MM.1S (cell line): Measurements from ENCODE around the gene RELN.

Experiments
- CTCF ChIP-seq: fragments of 300-600 bp; sonication (generic); IDR thresholded peaks from 2 replicates; pipeline ENCODE4 v1.5.1; 2016; ENCODE audit warnings: antibody characterized with exemption, low read length, mixed read lengths
- EZH2phosphoT487 ChIP-seq: fragments of 300-600 bp; sonication (generic); IDR thresholded peaks from 2 replicates; pipeline ENCODE4 v1.6.1; 2018; ENCODE audit warnings: antibody characterized with exemption, low read length

- TF ChIP-seq EZH2phosphoT487 (no peak), CTCF (no peak)
These were observed 484.8 kb downstream of the RELN start for GRCh38 chr7:103504505-103505135.
